ENCODE measurements around the gene CDH8. TPM values are rescaled to one million over a fixed set of nuclear protein-coding genes. Genes with fewer than 3 reads are reported as not detected.

The CDH8 gene
- total and polyA plus RNA-seq, 2 donors (not counting 3 experiments of a cell fraction or from before 2014, with no cell fraction given): not detected

GRCh38 chr16:61665512-61665911 lies 370.7 kb downstream of the CDH8 start:
- Histone ChIP-seq H4K20me1 (replicated peaks; ENCODE audit: control insufficient read depth, extremely low read depth, insufficient read depth, low read length) (no peaks in the 10 kb centered on the region), H3K27me3 (ENCODE audit: control insufficient read depth in 2 of 2, insufficient read depth in 2 of 2, low read length in 2 of 2) (no peaks in the 10 kb centered on the region), H3K9me1 (replicated peaks; ENCODE audit: control insufficient read depth, extremely low read depth, insufficient read depth, low read length) (no peaks in the 10 kb centered on the region), H3K4me2 (ENCODE audit: insufficient read depth, low read length) (no peak overlapping the region), H2AFZ (ENCODE audit: low read depth, low read length) (no peak overlapping the region), H3K79me2 (ENCODE audit: control insufficient read depth, insufficient read depth, low read length) (no peaks in the 10 kb centered on the region), H3K4me3 (replicated peaks in 1 of 3; ENCODE audit: insufficient read depth in 1 of 3, low read depth in 1 of 3, low read length in 3 of 3) (no peak overlapping the region), H3K36me3 (ENCODE audit: control insufficient read depth in 2 of 2, extremely low read depth in 1 of 2, insufficient read depth in 2 of 2, low read length in 2 of 2) (no peaks in the 10 kb centered on the region), H3K27ac (ENCODE audit: insufficient read depth, low read depth, low read length) (no peak overlapping the region), H3K4me1 (ENCODE audit: control insufficient read depth, extremely low read depth, insufficient read depth, low read length) (no peaks in the 10 kb centered on the region), H3K9ac (replicated peaks; ENCODE audit: extremely low read depth, insufficient read depth, low read length) (no peak overlapping the region), H3K9me3 (replicated peaks; ENCODE audit: control insufficient read depth, insufficient read depth, low read length) (no peaks in the 10 kb centered on the region)
- FAIRE-seq: no peak
- no peak for TF ChIP-seq GATA2 (IDR thresholded peaks at IDR 0.05; ENCODE audit: insufficient read depth, insufficient read length, low read depth, low read length)
- TF ChIP-seq POLR2A (IDR thresholded peaks at IDR 0.05; ENCODE audit: low read depth, low read length): no peak
- TF ChIP-seq FOS (IDR thresholded peaks at IDR 0.05; ENCODE audit: borderline replicate concordance, insufficient read depth, low read length): no peak
- no peak for TF ChIP-seq MAX (IDR thresholded peaks at IDR 0.05; ENCODE audit: insufficient read depth, insufficient read length)
- no peak for TF ChIP-seq POLR2AphosphoS5 (IDR thresholded peaks at IDR 0.05; ENCODE audit: insufficient read depth, low read depth, low read length)
- TF ChIP-seq CTCF (IDR thresholded peaks at IDR 0.05; ENCODE audit: extremely low read depth in 1 of 2, insufficient read depth in 1 of 2, low read depth in 1 of 2, low read length in 2 of 2): no peak
- TF ChIP-seq JUN (IDR thresholded peaks at IDR 0.05; ENCODE audit: borderline replicate concordance, insufficient read depth, insufficient read length, low read depth): no peak
- intact Hi-C loops (cut with micrococcal nuclease) (no loop called here), dilution Hi-C loops (cut with MboI; ENCODE audit: extremely low pct_ligation_motif_present, low sequenced_read_pairs) (no loop called here)
- CTCF ChIA-PET: no interaction called here
- no peak for DNase-seq (ENCODE audit: low read depth, low spot score)
- POLR2A ChIA-PET: no interaction called here
- no TSS peak for BruUV-seq (replicated peaks)
